AG09309 (cell line): Measurements from ENCODE around the gene NDST3.

Experiments used
- DNase-seq: peaks from one replicate; pipeline ENCODE4 v3.0.0-alpha.2; 2010; ENCODE audit warnings: low read depth
- H3K4me3 ChIP-seq: 2 replicates; pipeline ENCODE4 v1.5.1; 2011; ENCODE audit warnings: mild to moderate bottlenecking, low read depth, low read length, moderate library complexity; ENCODE audit not compliant: control insufficient read depth
- CTCF ChIP-seq: IDR thresholded peaks from 2 replicates; pipeline ENCODE4 v1.5.1; 2011; ENCODE audit warnings: mild to moderate bottlenecking, low read depth, low read length, inconsistent platforms; ENCODE audit not compliant: insufficient read depth, control insufficient read depth; ENCODE audit errors: missing control alignments

The NDST3 gene

GRCh38 chr4:118215826-118216225 lies 181.5 kb downstream of the NDST3 start:
- no peak overlapping the region for H3K4me3 ChIP-seq
- no peak for DNase-seq
- TF ChIP-seq CTCF: no peak

- H3K4me3 ChIP-seq: no peak overlapping the region
- TF ChIP-seq CTCF: no peak
- DNase-seq: no peak
These were observed 187.0 kb downstream of the NDST3 start for GRCh38 chr4:118221227-118221800.

- peak; percentile 29 for DNase-seq
- peak; percentile 59 for TF ChIP-seq CTCF
- no peak overlapping the region for H3K4me3 ChIP-seq
These were observed 190.1 kb downstream of the NDST3 start for GRCh38 chr4:118224243-118224829.

GRCh38 chr4:118225511-118225910 lies 191.2 kb downstream of the NDST3 start:
- no peak for DNase-seq
- no peak for TF ChIP-seq CTCF

GRCh38 chr4:118226311-118227010 lies 192.2 kb downstream of the NDST3 start:
- DNase-seq: no peak
- TF ChIP-seq CTCF: no peak
- no peak overlapping the region for H3K4me3 ChIP-seq

More at GRCh38 chr4:118225511-118225910, 191.2 kb downstream of the NDST3 start:
- no peak overlapping the region for H3K4me3 ChIP-seq

GRCh38 chr4:118235566-118236120 lies 201.4 kb downstream of the NDST3 start:
- TF ChIP-seq CTCF: no peak
- DNase-seq: no peak
- H3K4me3 ChIP-seq: no peak overlapping the region
